GM13977 (cell line): ENCODE results near the gene LRRC55.

Experiments
- DNase-seq: peaks from one replicate; pipeline ENCODE4 v3.0.0; 2012; ENCODE audit warnings: low spot score
- in situ Hi-C: fragments of 300-500 bp; cut with MboI; formaldehyde crosslinking; loops from one replicate; pipeline ENCODE4 v1.12.0; 2022; ENCODE audit warnings: low sequenced_read_pairs, low pct_unique_long_range_greater_than_20kb, mixed read lengths, inconsistent platforms; ENCODE audit not compliant: unreplicated experiment
- TF ChIP-seq, protein P1 (sequence below): IDR thresholded peaks from 2 replicates; pipeline ENCODE4 v1.5.1; 2012; ENCODE audit warnings: mild to moderate bottlenecking, control low read depth; ENCODE audit not compliant: insufficient read depth; ENCODE audit errors: extremely low read depth, missing control alignments

Gene LRRC55

DNA sequence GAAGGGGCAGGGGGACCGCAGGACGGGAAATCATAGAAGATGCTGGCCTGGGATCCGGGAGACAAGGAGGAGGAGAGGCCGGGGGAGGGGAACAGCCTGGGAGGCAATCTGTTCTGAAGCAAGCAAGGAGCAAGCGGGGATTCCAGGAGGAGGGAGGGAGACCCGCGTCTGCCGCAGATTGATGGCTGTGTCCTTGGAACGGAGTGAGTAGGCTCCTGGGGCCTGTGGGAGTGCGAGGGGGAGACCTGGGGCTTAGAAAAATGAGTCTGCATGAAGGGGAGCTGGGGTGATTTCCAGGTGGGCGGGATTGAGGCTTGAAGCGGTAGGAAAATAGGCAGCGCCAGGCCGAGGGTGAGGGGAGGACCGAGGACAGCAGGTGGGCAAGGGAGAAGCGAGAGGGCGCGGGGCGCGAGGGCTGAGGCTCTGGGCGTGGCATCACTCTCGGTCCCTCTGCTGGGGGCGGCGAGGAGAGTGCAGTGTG is 1.6 kb upstream of the LRRC55 start:
- TF ChIP-seq, protein P1, sequence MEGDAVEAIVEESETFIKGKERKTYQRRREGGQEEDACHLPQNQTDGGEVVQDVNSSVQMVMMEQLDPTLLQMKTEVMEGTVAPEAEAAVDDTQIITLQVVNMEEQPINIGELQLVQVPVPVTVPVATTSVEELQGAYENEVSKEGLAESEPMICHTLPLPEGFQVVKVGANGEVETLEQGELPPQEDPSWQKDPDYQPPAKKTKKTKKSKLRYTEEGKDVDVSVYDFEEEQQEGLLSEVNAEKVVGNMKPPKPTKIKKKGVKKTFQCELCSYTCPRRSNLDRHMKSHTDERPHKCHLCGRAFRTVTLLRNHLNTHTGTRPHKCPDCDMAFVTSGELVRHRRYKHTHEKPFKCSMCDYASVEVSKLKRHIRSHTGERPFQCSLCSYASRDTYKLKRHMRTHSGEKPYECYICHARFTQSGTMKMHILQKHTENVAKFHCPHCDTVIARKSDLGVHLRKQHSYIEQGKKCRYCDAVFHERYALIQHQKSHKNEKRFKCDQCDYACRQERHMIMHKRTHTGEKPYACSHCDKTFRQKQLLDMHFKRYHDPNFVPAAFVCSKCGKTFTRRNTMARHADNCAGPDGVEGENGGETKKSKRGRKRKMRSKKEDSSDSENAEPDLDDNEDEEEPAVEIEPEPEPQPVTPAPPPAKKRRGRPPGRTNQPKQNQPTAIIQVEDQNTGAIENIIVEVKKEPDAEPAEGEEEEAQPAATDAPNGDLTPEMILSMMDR, result no peak
- in situ Hi-C loops, result no loop called here
- no peak for DNase-seq

DNA sequence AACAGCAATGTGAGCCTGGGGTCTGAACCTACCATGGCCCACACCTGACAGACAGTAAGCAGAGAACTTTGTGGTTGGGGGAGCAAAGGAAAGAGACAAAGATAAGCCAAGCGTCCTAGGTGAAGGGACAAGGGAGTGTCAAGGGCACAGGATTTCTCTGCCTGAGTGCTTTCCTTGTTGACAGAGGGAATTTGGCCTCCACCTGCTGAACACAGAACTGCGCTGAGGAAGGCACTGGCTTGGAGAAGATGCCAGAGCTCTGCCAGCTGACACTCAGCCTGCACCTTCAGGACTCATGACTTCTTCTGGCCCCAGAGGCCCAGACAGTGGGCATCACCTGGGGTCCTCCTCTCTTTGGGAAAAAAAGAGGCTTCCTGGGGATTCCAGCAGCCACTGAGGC is 789 bp upstream of the LRRC55 start:
- no peak for DNase-seq
- in situ Hi-C loops, result no loop called here
- TF ChIP-seq, protein P1, result no peak

DNA sequence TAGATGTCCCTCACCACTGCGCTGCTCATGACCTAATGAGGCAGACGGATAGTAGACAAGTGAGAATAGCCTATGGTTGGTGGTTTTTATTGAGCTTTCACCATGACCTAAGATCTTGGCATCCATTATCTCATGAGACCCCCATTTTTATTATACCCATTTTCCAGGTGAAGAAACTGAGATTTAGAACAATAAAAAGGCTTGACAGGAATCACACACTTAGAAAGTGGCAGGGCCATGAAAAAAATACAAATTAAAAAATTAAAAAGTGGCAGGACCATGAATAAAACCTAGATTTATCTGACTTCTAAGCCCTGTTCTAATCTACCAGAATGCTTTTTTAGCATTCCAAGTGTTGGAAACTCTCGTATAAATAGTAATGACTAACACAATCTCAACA is 1.1 kb downstream of the LRRC55 start:
- TF ChIP-seq, protein P1, result no peak
- DNase-seq, result no peak
- in situ Hi-C loops, result no loop called here

DNA sequence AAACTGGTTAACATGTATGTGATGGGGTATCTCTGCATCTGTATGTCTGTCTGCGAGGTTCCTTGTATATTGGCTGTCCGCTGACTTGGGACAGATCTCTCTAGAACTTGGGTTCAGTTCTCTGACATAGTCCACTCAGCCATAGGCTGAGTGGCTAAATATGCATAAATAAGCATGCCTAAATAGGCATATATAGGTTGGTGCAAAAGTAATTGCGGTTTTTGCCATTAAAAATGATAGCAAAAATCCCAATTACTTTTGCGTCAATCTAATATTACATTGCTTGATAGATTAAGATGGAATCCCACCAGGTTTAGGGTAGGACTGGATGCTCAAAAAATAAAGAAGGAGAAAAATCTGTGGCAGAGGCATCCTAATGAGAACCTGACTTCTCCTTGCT is 8.8 kb downstream of the LRRC55 start:
- TF ChIP-seq, protein P1, result no peak
- DNase-seq, result no peak
- in situ Hi-C loops, result no loop called here

DNA sequence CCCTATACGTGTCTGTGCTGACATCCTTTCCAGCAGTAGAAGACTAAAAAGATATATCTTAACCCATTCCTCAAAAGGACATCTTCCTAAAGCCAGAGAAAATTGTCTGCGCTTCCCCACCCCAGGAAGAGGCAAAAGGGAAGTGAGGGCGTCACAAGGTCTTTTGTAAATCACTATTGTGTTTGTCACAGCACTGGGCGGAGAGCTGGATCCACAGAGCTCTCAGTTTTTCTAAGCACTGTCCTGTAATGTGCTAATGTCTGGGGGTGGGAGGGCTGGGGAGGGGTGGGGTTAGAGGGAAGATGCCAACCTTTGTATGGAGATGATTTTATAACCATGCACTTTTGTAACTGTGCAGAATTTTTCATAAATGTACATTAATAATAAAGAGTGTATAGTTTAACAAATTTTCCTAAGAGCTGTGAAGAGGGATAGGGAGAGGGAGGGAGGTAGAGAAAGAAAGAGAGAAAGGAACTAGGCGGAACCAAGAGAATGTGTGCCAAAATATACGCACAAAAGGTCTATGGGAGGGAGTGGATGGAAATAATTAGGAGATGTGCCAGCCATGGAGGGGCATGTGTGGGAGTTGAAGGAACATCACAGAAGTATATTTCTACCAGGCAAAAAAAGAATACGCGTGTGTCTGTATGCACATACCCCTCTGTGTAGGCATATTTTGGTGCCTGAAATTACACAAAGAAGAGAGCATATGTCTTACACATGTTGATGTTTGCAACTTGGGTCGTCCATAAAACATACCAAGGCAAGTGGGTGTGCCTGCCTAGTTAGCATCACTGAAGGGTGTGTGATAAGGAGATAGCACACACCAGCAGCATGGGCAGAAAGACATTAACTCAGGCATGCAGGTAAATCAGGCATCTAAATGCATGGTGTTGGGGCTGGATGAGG is 9.8 kb downstream of the LRRC55 start:
- TF ChIP-seq, protein P1, result no peak
- in situ Hi-C loops, result no loop called here
- no peak for DNase-seq

DNA sequence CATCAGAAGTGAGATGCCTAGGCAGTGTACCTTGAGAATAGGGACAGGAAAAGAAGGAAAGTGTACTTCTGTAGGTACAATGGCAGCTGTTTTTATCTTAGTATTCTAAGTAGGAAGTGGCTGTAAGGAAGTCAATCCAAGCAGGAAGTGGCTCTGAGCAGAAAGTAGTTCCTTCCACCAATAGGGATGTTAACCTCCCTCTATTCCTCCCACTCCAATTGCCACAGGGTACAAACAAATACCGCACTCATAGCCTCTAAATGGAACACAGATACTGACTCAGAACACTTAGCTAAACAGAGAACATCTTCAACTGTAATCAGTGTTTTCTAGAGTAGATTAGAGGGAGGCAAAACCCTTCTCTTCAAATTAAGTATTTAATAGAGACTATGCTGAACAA is 10.6 kb downstream of the LRRC55 start:
- TF ChIP-seq, protein P1, result no peak
- in situ Hi-C loops, result no loop called here

More for the DNA sequence above, 10.6 kb downstream of the LRRC55 start:
- DNase-seq, result no peak
